ENCODE data around the gene HDAC11. TPM values are rescaled to one million over a fixed set of nuclear protein-coding genes. Genes with fewer than 3 reads are reported as not detected.

HDAC11 gene
- total and polyA plus RNA-seq, 11 donors = 20.8 to 49.4 (median 30.7) TPM

DNA sequence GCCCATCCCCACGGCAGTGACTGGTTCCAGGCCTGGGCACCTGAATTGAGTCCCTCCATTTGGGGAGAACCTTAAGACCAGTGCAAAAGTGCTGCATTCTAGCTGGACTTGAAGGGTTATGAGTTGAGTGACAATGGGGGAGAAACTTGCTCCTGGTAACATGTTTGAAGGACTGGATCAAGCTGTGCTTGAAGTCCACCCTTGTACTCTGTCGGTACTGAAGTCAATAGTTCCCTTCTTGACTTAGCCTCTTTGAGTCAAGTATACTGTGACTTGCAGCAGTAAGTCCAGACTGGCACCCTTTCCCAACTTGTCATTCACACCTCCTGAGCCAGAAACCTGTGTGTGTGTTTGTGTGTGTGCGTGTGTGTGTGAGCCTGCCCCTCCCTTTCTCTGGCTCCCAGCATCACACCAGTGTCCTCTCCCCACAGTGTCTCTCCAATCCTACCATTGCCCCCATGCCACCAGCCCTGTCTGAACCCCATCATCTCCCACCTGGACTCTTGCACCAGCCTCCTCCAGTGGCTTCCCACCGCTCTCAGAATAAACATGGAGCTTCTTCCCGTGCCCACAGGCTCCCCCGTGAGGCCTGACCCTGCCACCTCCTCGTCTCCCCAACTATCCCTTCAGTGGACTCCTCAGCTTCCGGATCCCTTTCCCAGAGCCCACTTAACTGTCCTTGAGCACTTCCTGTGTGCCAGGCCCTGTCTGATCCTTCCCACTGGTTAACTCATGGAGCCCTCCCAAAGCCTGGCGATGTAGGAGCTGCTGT, 58.6 kb downstream of the HDAC11 start:
- 84 to 85% (median 84%) methylated on average over 9 of the region's 9 CpGs for WGBS, 4 donors
- H3K36me3 ChIP-seq = no peaks in the 10 kb centered on the region
- H3K27ac ChIP-seq = peak overlapping the region in 9 of 12 donors; percentile 17 to 64 (median 47)
- ATAC-seq (no peak), DNase-seq (peak in 1 of 5 donors; percentile 36)
- no peak overlapping the region for H3K4me3 ChIP-seq
- TF ChIP-seq POLR2A (IDR thresholded peaks at IDR 0.05) = no peak
- TF ChIP-seq, protein P1, sequence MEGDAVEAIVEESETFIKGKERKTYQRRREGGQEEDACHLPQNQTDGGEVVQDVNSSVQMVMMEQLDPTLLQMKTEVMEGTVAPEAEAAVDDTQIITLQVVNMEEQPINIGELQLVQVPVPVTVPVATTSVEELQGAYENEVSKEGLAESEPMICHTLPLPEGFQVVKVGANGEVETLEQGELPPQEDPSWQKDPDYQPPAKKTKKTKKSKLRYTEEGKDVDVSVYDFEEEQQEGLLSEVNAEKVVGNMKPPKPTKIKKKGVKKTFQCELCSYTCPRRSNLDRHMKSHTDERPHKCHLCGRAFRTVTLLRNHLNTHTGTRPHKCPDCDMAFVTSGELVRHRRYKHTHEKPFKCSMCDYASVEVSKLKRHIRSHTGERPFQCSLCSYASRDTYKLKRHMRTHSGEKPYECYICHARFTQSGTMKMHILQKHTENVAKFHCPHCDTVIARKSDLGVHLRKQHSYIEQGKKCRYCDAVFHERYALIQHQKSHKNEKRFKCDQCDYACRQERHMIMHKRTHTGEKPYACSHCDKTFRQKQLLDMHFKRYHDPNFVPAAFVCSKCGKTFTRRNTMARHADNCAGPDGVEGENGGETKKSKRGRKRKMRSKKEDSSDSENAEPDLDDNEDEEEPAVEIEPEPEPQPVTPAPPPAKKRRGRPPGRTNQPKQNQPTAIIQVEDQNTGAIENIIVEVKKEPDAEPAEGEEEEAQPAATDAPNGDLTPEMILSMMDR (IDR thresholded peaks at IDR 0.05) = no peak
- H3K27me3 ChIP-seq = peaks cover 0 to 3% (median 0%) of the 10 kb centered on the region in 9 donors
- intact Hi-C loops (cut with DNase I) = no loop called here
- H3K4me1 ChIP-seq = peaks cover 0 to 34% (median 9%) of the 10 kb centered on the region in 12 donors
- peaks cover 0 to 16% (median 0%) of the 10 kb centered on the region in 12 donors for H3K9me3 ChIP-seq

DNA sequence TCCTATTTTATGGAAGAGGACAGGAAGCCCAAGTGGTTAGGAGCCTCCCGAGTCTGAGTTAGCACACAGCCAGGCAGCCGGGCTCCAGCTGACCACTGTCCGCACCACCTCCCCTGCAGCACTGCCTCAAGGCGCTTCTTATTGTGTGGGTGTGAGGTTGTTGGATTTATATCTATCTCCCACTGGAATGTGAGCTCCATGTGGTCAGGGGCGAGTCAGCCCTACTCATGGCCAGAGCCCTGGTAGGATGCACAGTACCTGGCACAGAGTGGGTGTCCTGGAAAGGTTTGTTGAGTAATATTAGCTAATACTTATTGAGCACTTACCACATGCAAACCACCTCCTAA, 59.2 kb downstream of the HDAC11 start:
- ATAC-seq (peak in 1 of 4 donors; percentile 21), DNase-seq (peak in 1 of 5 donors; percentile 56)
- H3K4me1 ChIP-seq = peaks cover 0 to 34% (median 9%) of the 10 kb centered on the region in 12 donors
- no peaks in the 10 kb centered on the region for H3K36me3 ChIP-seq
- 79 to 89% (median 84%) methylated on average over 5 of the region's 5 CpGs for WGBS, 4 donors
- H3K27me3 ChIP-seq = peaks cover 0 to 3% (median 0%) of the 10 kb centered on the region in 9 donors
- peaks cover 0 to 16% (median 0%) of the 10 kb centered on the region in 12 donors for H3K9me3 ChIP-seq
- H3K4me3 ChIP-seq = no peak overlapping the region
- H3K27ac ChIP-seq = peak overlapping the region in 10 of 12 donors; percentile 1 to 70 (median 50)
- TF ChIP-seq, protein P1 (IDR thresholded peaks at IDR 0.05) = no peak
- TF ChIP-seq POLR2A (IDR thresholded peaks at IDR 0.05) = no peak
- intact Hi-C loops (cut with DNase I) = no loop called here

DNA sequence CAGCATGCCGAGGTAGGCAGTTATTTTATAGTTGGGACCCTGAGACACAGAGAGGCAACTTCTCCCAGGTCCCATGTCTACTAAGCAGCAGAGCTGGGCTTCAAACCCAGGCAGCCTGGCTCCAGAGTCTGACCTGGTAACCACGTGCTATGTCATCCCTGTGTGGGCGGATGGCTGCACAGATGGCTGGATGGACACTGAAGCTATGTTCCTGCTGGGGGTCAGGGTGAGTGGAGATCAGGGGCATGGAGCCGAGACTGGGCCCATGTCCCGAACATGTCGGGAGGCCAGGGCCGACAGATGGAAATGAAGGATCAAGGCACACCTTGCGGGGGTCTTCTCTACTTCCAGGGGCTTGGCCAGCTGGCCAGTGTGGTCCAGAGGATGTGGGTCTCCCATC, 59.6 kb downstream of the HDAC11 start:
- Histone ChIP-seq H3K4me1 (peaks cover 0 to 35% (median 9%) of the 10 kb centered on the region in 12 donors), H3K27me3 (peaks cover 0 to 3% (median 0%) of the 10 kb centered on the region in 9 donors), H3K4me3 (no peak overlapping the region), H3K9me3 (peaks cover 0 to 16% (median 0%) of the 10 kb centered on the region in 12 donors), H3K27ac (peak overlapping the region in 9 of 12 donors; percentile 36 to 70 (median 46)), H3K36me3 (no peaks in the 10 kb centered on the region)
- intact Hi-C loops (cut with DNase I) = no loop called here
- TF ChIP-seq, protein P1 (IDR thresholded peaks at IDR 0.05) = no peak
- TF ChIP-seq POLR2A (IDR thresholded peaks at IDR 0.05) = no peak
- WGBS, 4 donors = 75 to 88% (median 81%) methylated on average over 7 to 8 of the region's 8 CpGs
- ATAC-seq = peak in 1 of 4 donors; percentile 14
- peak in 1 of 5 donors; percentile 58 for DNase-seq

DNA sequence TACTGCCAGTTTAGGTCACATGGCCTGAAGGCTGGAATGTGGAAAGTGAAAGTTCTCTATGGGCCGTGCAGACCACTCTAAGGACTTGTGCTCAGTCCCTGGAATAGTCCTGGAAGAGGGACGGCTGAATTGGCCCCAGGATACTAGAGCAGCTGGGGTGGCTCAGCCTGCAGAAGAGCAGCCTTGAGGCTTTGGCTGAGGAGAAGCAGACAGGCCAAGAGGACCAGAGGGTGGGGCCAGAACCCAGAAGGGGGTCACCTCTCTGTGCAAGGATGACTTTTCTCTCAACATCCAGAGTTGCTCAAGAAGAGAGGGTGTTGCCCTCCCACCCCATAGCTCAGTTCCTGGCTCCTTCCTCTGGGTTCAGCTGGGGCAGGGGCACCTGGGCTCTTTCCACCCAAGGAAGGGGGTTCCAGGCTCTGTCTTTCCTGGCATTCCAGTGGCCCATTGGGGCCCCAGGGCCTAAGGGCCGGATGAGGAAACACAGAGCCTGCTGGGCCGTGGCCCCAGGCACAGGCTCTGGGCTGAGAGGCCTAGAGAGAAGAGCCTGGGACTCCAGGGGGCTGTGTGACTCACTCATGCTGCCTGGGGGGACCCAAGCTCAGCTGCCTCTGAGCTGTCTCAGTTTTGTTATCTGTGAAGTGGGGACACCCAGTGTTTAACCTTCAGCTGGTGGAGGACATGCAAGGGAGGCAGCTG, 60.3 kb downstream of the HDAC11 start:
- peaks cover 0 to 3% (median 0%) of the 10 kb centered on the region in 9 donors for H3K27me3 ChIP-seq
- ATAC-seq (peak; percentile 40 to 58 (median 50)), DNase-seq (peak in 3 of 5 donors; percentile 58 to 73 (median 69))
- TF ChIP-seq, protein P1 (IDR thresholded peaks at IDR 0.05) = no peak
- no peak for TF ChIP-seq POLR2A (IDR thresholded peaks at IDR 0.05)
- no peak overlapping the region for H3K4me3 ChIP-seq
- WGBS, 4 donors = 61 to 74% (median 72%) methylated on average over 3 to 4 of the region's 4 CpGs
- peaks cover 0 to 43% (median 9%) of the 10 kb centered on the region in 12 donors for H3K4me1 ChIP-seq
- H3K9me3 ChIP-seq = peaks cover 0 to 16% (median 0%) of the 10 kb centered on the region in 12 donors
- intact Hi-C loops (cut with DNase I) = no loop called here
- H3K36me3 ChIP-seq = no peaks in the 10 kb centered on the region
- H3K27ac ChIP-seq = peak overlapping the region in 10 of 12 donors; percentile 32 to 70 (median 44)

All from heart left ventricle (tissue), 16 donors.